GM08714 (cell line): Measurements from ENCODE around the gene ABHD11.
A peak's percentile ranks its signal among the peaks of the same experiment; 100 is the strongest.
"Not testable (repeated sequence)": the region's sequence is repeated elsewhere in the genome, so short reads cannot be mapped to it uniquely, and the experiment has no call there.

Source experiments
- H3K4me3 ChIP-seq: fragments of 200-500 bp; sonication (Bioruptor generic); 2 replicates; pipeline ENCODE4 v1.5.1; 2014; ENCODE audit warnings: mild to moderate bottlenecking, low read length, inconsistent platforms
- ZNF274 ChIP-seq: IDR thresholded peaks from 2 replicates; pipeline ENCODE4 v1.6.1; 2012; ENCODE audit warnings: mild to moderate bottlenecking, low read depth, low read length

Gene ABHD11

GRCh38 chr7:73718438-73718881 lies 20.1 kb downstream of the ABHD11 start:
- peak overlapping the region; percentile 74; the same call in 1 of the 2 replicates for H3K4me3 ChIP-seq
- no peak for TF ChIP-seq ZNF274

- TF ChIP-seq ZNF274: no peak
- H3K4me3 ChIP-seq: no peak overlapping the region; the same call in 1 of the 2 replicates
Observed at GRCh38 chr7:73717991-73718405, 20.6 kb downstream of the ABHD11 start.

- no peak overlapping the region for H3K4me3 ChIP-seq
- no peak for TF ChIP-seq ZNF274
Observed at GRCh38 chr7:73717025-73717807, 21.4 kb downstream of the ABHD11 start.

GRCh38 chr7:73716318-73716890 lies 22.2 kb downstream of the ABHD11 start:
- TF ChIP-seq ZNF274: no peak
- H3K4me3 ChIP-seq: no peak overlapping the region

- no peak for TF ChIP-seq ZNF274
- no peak overlapping the region for H3K4me3 ChIP-seq
Observed at GRCh38 chr7:73715648-73716317, 22.8 kb downstream of the ABHD11 start.

- H3K4me3 ChIP-seq: not testable (repeated sequence)
Observed at GRCh38 chr7:73713319-73713718, 25.3 kb downstream of the ABHD11 start.

- H3K4me3 ChIP-seq: no peak overlapping the region
- no peak for TF ChIP-seq ZNF274
Observed at GRCh38 chr7:73712773-73713172, 25.8 kb downstream of the ABHD11 start.

GRCh38 chr7:73708961-73709549 lies 29.5 kb downstream of the ABHD11 start:
- TF ChIP-seq ZNF274: no peak
- no peak overlapping the region for H3K4me3 ChIP-seq

- no peak overlapping the region for H3K4me3 ChIP-seq
- TF ChIP-seq ZNF274: no peak
Observed at GRCh38 chr7:73707045-73707631, 31.5 kb downstream of the ABHD11 start.

- TF ChIP-seq ZNF274: no peak
- no peak overlapping the region for H3K4me3 ChIP-seq
Observed at GRCh38 chr7:73706126-73707044, 32.2 kb downstream of the ABHD11 start.

- H3K4me3 ChIP-seq: no peak overlapping the region
- TF ChIP-seq ZNF274: no peak
Observed at GRCh38 chr7:73705551-73705920, 33.1 kb downstream of the ABHD11 start.

GRCh38 chr7:73704640-73705550 lies 33.7 kb downstream of the ABHD11 start:
- H3K4me3 ChIP-seq: no peak overlapping the region
- TF ChIP-seq ZNF274: no peak
